ENCODE results near the gene EHMT2. TPM values are rescaled to one million over a fixed set of nuclear protein-coding genes. Genes with fewer than 3 reads are reported as not detected.
A peak's percentile ranks its signal among the peaks of the same experiment; 100 is the strongest.

Gene EHMT2
- total and polyA plus RNA-seq, 2 of the 13 experiments (the other 11 are each of a cell fraction or from before 2014, with no cell fraction given), result 55.2 to 69.2 TPM

- TF ChIP-seq ZNF550 (CRISPR knock-in tag; IDR thresholded peaks at IDR 0.05; ENCODE audit: borderline replicate concordance) (no peak), ZNF549 (CRISPR knock-in tag; IDR thresholded peaks at IDR 0.05) (no peak), PAX8 (CRISPR knock-in tag; IDR thresholded peaks at IDR 0.05; ENCODE audit: borderline replicate concordance) (no peak), ZNF224 (CRISPR knock-in tag; IDR thresholded peaks at IDR 0.05) (no peak), TEAD3 (CRISPR knock-in tag; optimal IDR thresholded peaks at IDR 0.05; ENCODE audit: borderline replicate concordance) (peak; percentile 26), USF2 (IDR thresholded peaks at IDR 0.05; ENCODE audit: low read depth, low read length) (no peak), USF2 (CRISPR knock-in tag; IDR thresholded peaks at IDR 0.05; ENCODE audit: borderline replicate concordance) (no peak), ZNF136 (CRISPR knock-in tag; IDR thresholded peaks at IDR 0.05; ENCODE audit: low read depth) (no peak), FOXC1 (CRISPR knock-in tag; IDR thresholded peaks at IDR 0.05; ENCODE audit: borderline replicate concordance) (peak; percentile 81; the same call in 1 of the 2 replicates), ZNF816 (CRISPR knock-in tag; IDR thresholded peaks at IDR 0.05; ENCODE audit: borderline replicate concordance) (no peak), ZNF468 (CRISPR knock-in tag; IDR thresholded peaks at IDR 0.05) (no peak), ZEB1 (IDR thresholded peaks at IDR 0.05; ENCODE audit: insufficient replicate concordance, low read depth) (no peak), DBP (CRISPR knock-in tag; IDR thresholded peaks at IDR 0.05; ENCODE audit: not compliant biosample characterization) (peak; percentile 57), ZZZ3 (CRISPR knock-in tag; IDR thresholded peaks at IDR 0.05; ENCODE audit: borderline replicate concordance) (no peak), YEATS4 (CRISPR knock-in tag; IDR thresholded peaks at IDR 0.05; ENCODE audit: borderline replicate concordance) (0 out of 2 replicates have a peak, but pooled peaks have one; percentile 37), GRHL1 (CRISPR knock-in tag; conservative IDR thresholded peaks at IDR 0.05) (no peak), MTF2 (CRISPR knock-in tag; IDR thresholded peaks at IDR 0.05; ENCODE audit: borderline replicate concordance) (0 out of 2 replicates have a peak, but pooled peaks have one; percentile 54), ZNF354B (CRISPR knock-in tag; IDR thresholded peaks at IDR 0.05) (no peak), TRIM22 (IDR thresholded peaks at IDR 0.05) (no peak), AFF4 (CRISPR knock-in tag; IDR thresholded peaks at IDR 0.05) (no peak)
Measured at GRCh38 chr6:31900917-31901414, 3.5 kb upstream of the EHMT2 start (continued).

Data from HepG2 (cell line).